Hepatocyte (in vitro differentiated cells): ENCODE results near the gene APBA2.

Source experiments
- EZH2phosphoT487 ChIP-seq: fragments of 200-600 bp; sonication (generic); IDR thresholded peaks from one replicate; pipeline ENCODE4 v1.6.1; 2018; ENCODE audit warnings: antibody characterized with exemption, mild to moderate bottlenecking, low read depth, moderate library complexity; ENCODE audit not compliant: unreplicated experiment, severe bottlenecking
- TF ChIP-seq, protein P1 (sequence below): fragments of 200-600 bp; sonication (generic); IDR thresholded peaks from 2 replicates; pipeline ENCODE4 v1.5.1; 2016; ENCODE audit warnings: antibody characterized with exemption, mild to moderate bottlenecking; ENCODE audit not compliant: poor library complexity

- TF ChIP-seq, protein P1, sequence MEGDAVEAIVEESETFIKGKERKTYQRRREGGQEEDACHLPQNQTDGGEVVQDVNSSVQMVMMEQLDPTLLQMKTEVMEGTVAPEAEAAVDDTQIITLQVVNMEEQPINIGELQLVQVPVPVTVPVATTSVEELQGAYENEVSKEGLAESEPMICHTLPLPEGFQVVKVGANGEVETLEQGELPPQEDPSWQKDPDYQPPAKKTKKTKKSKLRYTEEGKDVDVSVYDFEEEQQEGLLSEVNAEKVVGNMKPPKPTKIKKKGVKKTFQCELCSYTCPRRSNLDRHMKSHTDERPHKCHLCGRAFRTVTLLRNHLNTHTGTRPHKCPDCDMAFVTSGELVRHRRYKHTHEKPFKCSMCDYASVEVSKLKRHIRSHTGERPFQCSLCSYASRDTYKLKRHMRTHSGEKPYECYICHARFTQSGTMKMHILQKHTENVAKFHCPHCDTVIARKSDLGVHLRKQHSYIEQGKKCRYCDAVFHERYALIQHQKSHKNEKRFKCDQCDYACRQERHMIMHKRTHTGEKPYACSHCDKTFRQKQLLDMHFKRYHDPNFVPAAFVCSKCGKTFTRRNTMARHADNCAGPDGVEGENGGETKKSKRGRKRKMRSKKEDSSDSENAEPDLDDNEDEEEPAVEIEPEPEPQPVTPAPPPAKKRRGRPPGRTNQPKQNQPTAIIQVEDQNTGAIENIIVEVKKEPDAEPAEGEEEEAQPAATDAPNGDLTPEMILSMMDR = no peak
- TF ChIP-seq EZH2phosphoT487 = no peak
These were observed 82.2 kb downstream of the APBA2 start for GRCh38 chr15:28967990-28968389.
